OCI-LY1 (cell line): Measurements from ENCODE around the gene SPRING1.

ENCODE experiments used
- H2AFZ ChIP-seq: fragments of 200-600 bp; sonication (generic), shearing (Covaris generic); 2 replicates; pipeline ENCODE4 v1.6.0; 2014; ENCODE audit warnings: antibody characterized with exemption, mild to moderate bottlenecking, low read length
- H3F3A ChIP-seq: fragments of 200-600 bp; sonication (generic), shearing (Covaris generic); 2 replicates; pipeline ENCODE4 v1.6.0; 2014; ENCODE audit warnings: mild to moderate bottlenecking, antibody characterized with exemption, low read length, moderate library complexity; ENCODE audit not compliant: insufficient read depth
- H3K27ac ChIP-seq: fragments of 200-600 bp; sonication (generic); 2 replicates; pipeline ENCODE4 v1.5.1; 2014; ENCODE audit warnings: low read length, mixed run types, mild to moderate bottlenecking, low read depth; ENCODE audit not compliant: poor library complexity, severe bottlenecking
- H3K27me3 ChIP-seq: fragments of 200-600 bp; sonication (generic); 2 replicates; pipeline ENCODE4 v1.6.0; 2014; ENCODE audit warnings: antibody characterized with exemption, mild to moderate bottlenecking, low read length, moderate library complexity; ENCODE audit not compliant: insufficient read depth
- H3K36me3 ChIP-seq: fragments of 200-600 bp; sonication (generic); 2 replicates; pipeline ENCODE4 v1.6.1; 2014; ENCODE audit warnings: mild to moderate bottlenecking, antibody characterized with exemption, low read length, moderate library complexity, mixed read lengths; ENCODE audit not compliant: insufficient read depth
- H3K4me1 ChIP-seq: fragments of 200-600 bp; sonication (generic); 2 replicates; pipeline ENCODE4 v1.5.1; 2014; ENCODE audit warnings: mild to moderate bottlenecking, low read length, moderate library complexity; ENCODE audit not compliant: insufficient read depth, severe bottlenecking
- H3K4me2 ChIP-seq: fragments of 200-600 bp; sonication (generic), shearing (Covaris generic); 2 replicates; pipeline ENCODE4 v1.6.1; 2014; ENCODE audit warnings: low read length
- H3K4me3 ChIP-seq: fragments of 200-600 bp; sonication (generic); 2 replicates; pipeline ENCODE4 v1.5.1; 2014; ENCODE audit warnings: low read length, low read depth, mild to moderate bottlenecking, mixed read lengths; ENCODE audit not compliant: poor library complexity, severe bottlenecking
- H3K79me2 ChIP-seq: fragments of 200-600 bp; shearing (Covaris generic); 2 replicates; pipeline ENCODE4 v1.6.1; 2016; ENCODE audit warnings: mixed run types, low read length, mixed read lengths; ENCODE audit not compliant: insufficient read depth
- H3K9ac ChIP-seq: fragments of 200-600 bp; sonication (generic), shearing (Covaris generic); 2 replicates; pipeline ENCODE4 v1.6.1; 2014; ENCODE audit warnings: mild to moderate bottlenecking, low read length, mixed read lengths
- H3K9me2 ChIP-seq: fragments of 200-600 bp; sonication (generic), shearing (Covaris generic); 2 replicates; pipeline ENCODE4 v1.6.1; 2014; ENCODE audit warnings: low read depth, mild to moderate bottlenecking, low read length, mixed read lengths
- H3K9me3 ChIP-seq: fragments of 200-600 bp; shearing (Covaris generic); 2 replicates; pipeline ENCODE4 v1.6.1; 2014; ENCODE audit warnings: low read length, mixed read lengths
- H4K20me1 ChIP-seq: fragments of 200-600 bp; sonication (generic), shearing (Covaris generic); 2 replicates; pipeline ENCODE4 v1.6.0; 2016; ENCODE audit warnings: mild to moderate bottlenecking, low read length; ENCODE audit not compliant: insufficient read depth
- CTCF ChIP-seq: fragments of 200-600 bp; sonication (generic), shearing (Covaris generic); IDR thresholded peaks from 2 replicates; pipeline ENCODE4 v1.5.1; 2017; ENCODE audit warnings: mild to moderate bottlenecking, antibody characterized with exemption, low read length, moderate library complexity, mixed read lengths
- EZH2 ChIP-seq: fragments of 200-600 bp; sonication (generic), shearing (Covaris generic); IDR thresholded peaks from 2 replicates; pipeline ENCODE4 v1.8.0; 2017; ENCODE audit warnings: borderline replicate concordance, mixed run types, mild to moderate bottlenecking, antibody characterized with exemption, low read length, moderate library complexity, mixed read lengths

SPRING1 gene

GRCh38 chr12:116722245-116722644 is 15.6 kb downstream of the SPRING1 start:
- H3K4me2 ChIP-seq, result peak overlapping the region; percentile 41; the same call in 1 of the 2 replicates

GRCh38 chr12:116719731-116720528 is 17.9 kb downstream of the SPRING1 start:
- Histone ChIP-seq H3K9ac (peak overlapping the region; percentile 27; the same call in 1 of the 2 replicates), H3K4me1 (peaks cover 79% of the 10 kb centered on the region), H3K27ac (peak overlapping the region; percentile 86), H3K27me3 (no peaks in the 10 kb centered on the region), H3K4me3 (no peak overlapping the region), H3F3A (no peaks in the 10 kb centered on the region), H3K9me3 (no peaks in the 10 kb centered on the region), H3K79me2 (peaks cover 32% of the 10 kb centered on the region), H2AFZ (no peak overlapping the region), H3K36me3 (peaks cover 82% of the 10 kb centered on the region), H3K9me2 (no peaks in the 10 kb centered on the region), H4K20me1 (no peaks in the 10 kb centered on the region), H3K4me2 (peak overlapping the region; percentile 45)
- no peak for TF ChIP-seq CTCF
- no peak for TF ChIP-seq EZH2

More at GRCh38 chr12:116722245-116722644, 15.6 kb downstream of the SPRING1 start:
- Histone ChIP-seq H3K27me3 (no peaks in the 10 kb centered on the region), H3K9me3 (no peaks in the 10 kb centered on the region), H3K27ac (peak overlapping the region; percentile 86), H3K4me3 (no peak overlapping the region), H3K4me1 (peaks cover 93% of the 10 kb centered on the region), H3K9ac (peak overlapping the region; percentile 52; the same call in 1 of the 2 replicates), H3F3A (no peaks in the 10 kb centered on the region), H3K36me3 (peaks cover 71% of the 10 kb centered on the region), H4K20me1 (no peaks in the 10 kb centered on the region), H3K9me2 (no peaks in the 10 kb centered on the region), H2AFZ (no peak overlapping the region), H3K79me2 (peaks cover 54% of the 10 kb centered on the region)
- no peak for TF ChIP-seq CTCF
- TF ChIP-seq EZH2, result no peak

- Histone ChIP-seq H3K27ac (peak overlapping the region; percentile 86), H3K27me3 (no peaks in the 10 kb centered on the region), H3K36me3 (peaks cover 87% of the 10 kb centered on the region), H4K20me1 (no peaks in the 10 kb centered on the region), H3F3A (no peaks in the 10 kb centered on the region), H3K4me2 (peak overlapping the region; percentile 45; the same call in 1 of the 2 replicates), H3K9me3 (no peaks in the 10 kb centered on the region), H2AFZ (no peak overlapping the region), H3K9ac (peak overlapping the region; percentile 18; the same call in 1 of the 2 replicates), H3K4me3 (no peak overlapping the region), H3K9me2 (no peaks in the 10 kb centered on the region), H3K79me2 (peaks cover 28% of the 10 kb centered on the region), H3K4me1 (peaks cover 79% of the 10 kb centered on the region)
- TF ChIP-seq EZH2 (no peak), CTCF (no peak)
These were observed 19.0 kb downstream of the SPRING1 start for GRCh38 chr12:116718655-116719454.
